DOHH2 (cell line): ENCODE data around the gene USP13.

ENCODE experiments used
- H3F3A ChIP-seq: fragments of 200-600 bp; sonication (generic), shearing (Covaris generic); 2 replicates; pipeline ENCODE4 v1.6.0; 2016; ENCODE audit warnings: antibody characterized with exemption, mild to moderate bottlenecking; ENCODE audit not compliant: control insufficient read depth, insufficient read depth
- H3K27ac ChIP-seq: fragments of 200-600 bp; sonication (generic); 2 replicates; pipeline ENCODE4 v1.5.1; 2014; ENCODE audit warnings: low read depth, mild to moderate bottlenecking, low read length, moderate library complexity
- H3K27me3 ChIP-seq: fragments of 200-600 bp; sonication (generic); 2 replicates; pipeline ENCODE4 v1.6.1; 2014; ENCODE audit warnings: mild to moderate bottlenecking, low read length, mixed read lengths; ENCODE audit not compliant: control insufficient read depth
- H3K36me3 ChIP-seq: fragments of 200-600 bp; sonication (generic); 2 replicates; pipeline ENCODE4 v1.6.1; 2014; ENCODE audit warnings: mild to moderate bottlenecking, low read length, moderate library complexity, mixed read lengths; ENCODE audit not compliant: control insufficient read depth
- H3K4me1 ChIP-seq: fragments of 200-600 bp; sonication (generic); 2 replicates; pipeline ENCODE4 v1.6.1; 2014; ENCODE audit warnings: mild to moderate bottlenecking, low read length, mixed read lengths; ENCODE audit not compliant: control insufficient read depth
- H3K4me2 ChIP-seq: fragments of 200-600 bp; sonication (generic); 2 replicates; pipeline ENCODE4 v1.6.0; 2014; ENCODE audit warnings: mild to moderate bottlenecking, low read length, moderate library complexity
- H3K4me3 ChIP-seq: fragments of 200-600 bp; sonication (generic); 2 replicates; pipeline ENCODE4 v1.5.1; 2014; ENCODE audit warnings: mild to moderate bottlenecking, low read length, mixed read lengths
- H3K79me2 ChIP-seq: fragments of 200-600 bp; sonication (generic); 2 replicates; pipeline ENCODE4 v1.6.1; 2014; ENCODE audit warnings: mild to moderate bottlenecking, low read length, mixed read lengths; ENCODE audit not compliant: control insufficient read depth
- H3K9me2 ChIP-seq: fragments of 200-600 bp; sonication (generic); replicated peaks from 2 replicates; pipeline ENCODE4 v1.6.1; 2014; ENCODE audit warnings: mild to moderate bottlenecking, low read length, mixed read lengths; ENCODE audit not compliant: control insufficient read depth
- H3K9me3 ChIP-seq: fragments of 200-600 bp; sonication (generic); 2 replicates; pipeline ENCODE4 v1.6.1; 2014; ENCODE audit warnings: antibody characterized with exemption, low read length, mixed read lengths; ENCODE audit not compliant: control insufficient read depth, insufficient read depth
- H4K20me1 ChIP-seq: fragments of 200-600 bp; sonication (generic); 2 replicates; pipeline ENCODE4 v1.6.0; 2014; ENCODE audit warnings: low read depth, mild to moderate bottlenecking, antibody characterized with exemption, low read length, moderate library complexity; ENCODE audit not compliant: control insufficient read depth, insufficient read depth
- EZH2phosphoT487 ChIP-seq: fragments of 200-600 bp; sonication (generic); IDR thresholded peaks from 2 replicates; pipeline ENCODE4 v1.6.1; 2017; ENCODE audit warnings: borderline replicate concordance, mild to moderate bottlenecking, antibody characterized with exemption, low read length, moderate library complexity, mixed read lengths
- TF ChIP-seq, protein P1 (sequence below): fragments of 200-600 bp; sonication (generic); IDR thresholded peaks from one replicate; pipeline ENCODE4 v1.5.1; 2014; ENCODE audit warnings: antibody characterized with exemption, mild to moderate bottlenecking, low read depth, low read length; ENCODE audit not compliant: poor library complexity, severe bottlenecking

USP13 gene

DNA sequence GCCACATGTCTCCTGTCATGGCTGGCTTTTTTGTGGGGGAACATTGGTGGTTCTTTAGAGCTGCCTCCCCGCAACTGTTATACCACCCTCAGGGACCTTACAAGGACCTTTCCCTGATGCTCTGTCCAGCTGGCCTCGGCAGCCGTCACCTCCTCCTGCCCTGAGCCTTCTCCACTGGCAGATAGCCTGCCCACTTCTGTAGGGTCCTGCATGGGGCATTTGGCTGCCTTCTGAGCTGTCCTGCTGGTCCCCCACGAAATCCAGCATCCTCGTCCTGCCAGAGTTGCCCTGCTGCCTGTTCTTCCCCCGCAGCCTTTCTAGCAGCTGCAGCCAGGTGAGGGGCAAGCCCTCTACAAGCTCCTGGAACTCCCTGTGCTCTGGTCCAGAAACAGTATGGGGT is 86.2 kb downstream of the USP13 start:
- H3K9me2 ChIP-seq, result no peaks in the 10 kb centered on the region
- no peaks in the 10 kb centered on the region for H3K27me3 ChIP-seq
- peaks cover 6% of the 10 kb centered on the region; the same call in 1 of the 2 replicates for H3K4me1 ChIP-seq
- TF ChIP-seq, protein P1, sequence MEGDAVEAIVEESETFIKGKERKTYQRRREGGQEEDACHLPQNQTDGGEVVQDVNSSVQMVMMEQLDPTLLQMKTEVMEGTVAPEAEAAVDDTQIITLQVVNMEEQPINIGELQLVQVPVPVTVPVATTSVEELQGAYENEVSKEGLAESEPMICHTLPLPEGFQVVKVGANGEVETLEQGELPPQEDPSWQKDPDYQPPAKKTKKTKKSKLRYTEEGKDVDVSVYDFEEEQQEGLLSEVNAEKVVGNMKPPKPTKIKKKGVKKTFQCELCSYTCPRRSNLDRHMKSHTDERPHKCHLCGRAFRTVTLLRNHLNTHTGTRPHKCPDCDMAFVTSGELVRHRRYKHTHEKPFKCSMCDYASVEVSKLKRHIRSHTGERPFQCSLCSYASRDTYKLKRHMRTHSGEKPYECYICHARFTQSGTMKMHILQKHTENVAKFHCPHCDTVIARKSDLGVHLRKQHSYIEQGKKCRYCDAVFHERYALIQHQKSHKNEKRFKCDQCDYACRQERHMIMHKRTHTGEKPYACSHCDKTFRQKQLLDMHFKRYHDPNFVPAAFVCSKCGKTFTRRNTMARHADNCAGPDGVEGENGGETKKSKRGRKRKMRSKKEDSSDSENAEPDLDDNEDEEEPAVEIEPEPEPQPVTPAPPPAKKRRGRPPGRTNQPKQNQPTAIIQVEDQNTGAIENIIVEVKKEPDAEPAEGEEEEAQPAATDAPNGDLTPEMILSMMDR, result no peak
- no peak for TF ChIP-seq EZH2phosphoT487
- no peaks in the 10 kb centered on the region for H3K79me2 ChIP-seq
- no peak overlapping the region for H3K27ac ChIP-seq
- H3K36me3 ChIP-seq, result peaks cover 50% of the 10 kb centered on the region
- no peak overlapping the region for H3K4me2 ChIP-seq
- H4K20me1 ChIP-seq, result peaks cover 4% of the 10 kb centered on the region; the same call in 1 of the 2 replicates
- no peaks in the 10 kb centered on the region for H3F3A ChIP-seq
- no peak overlapping the region for H3K4me3 ChIP-seq
- H3K9me3 ChIP-seq, result no peaks in the 10 kb centered on the region

DNA sequence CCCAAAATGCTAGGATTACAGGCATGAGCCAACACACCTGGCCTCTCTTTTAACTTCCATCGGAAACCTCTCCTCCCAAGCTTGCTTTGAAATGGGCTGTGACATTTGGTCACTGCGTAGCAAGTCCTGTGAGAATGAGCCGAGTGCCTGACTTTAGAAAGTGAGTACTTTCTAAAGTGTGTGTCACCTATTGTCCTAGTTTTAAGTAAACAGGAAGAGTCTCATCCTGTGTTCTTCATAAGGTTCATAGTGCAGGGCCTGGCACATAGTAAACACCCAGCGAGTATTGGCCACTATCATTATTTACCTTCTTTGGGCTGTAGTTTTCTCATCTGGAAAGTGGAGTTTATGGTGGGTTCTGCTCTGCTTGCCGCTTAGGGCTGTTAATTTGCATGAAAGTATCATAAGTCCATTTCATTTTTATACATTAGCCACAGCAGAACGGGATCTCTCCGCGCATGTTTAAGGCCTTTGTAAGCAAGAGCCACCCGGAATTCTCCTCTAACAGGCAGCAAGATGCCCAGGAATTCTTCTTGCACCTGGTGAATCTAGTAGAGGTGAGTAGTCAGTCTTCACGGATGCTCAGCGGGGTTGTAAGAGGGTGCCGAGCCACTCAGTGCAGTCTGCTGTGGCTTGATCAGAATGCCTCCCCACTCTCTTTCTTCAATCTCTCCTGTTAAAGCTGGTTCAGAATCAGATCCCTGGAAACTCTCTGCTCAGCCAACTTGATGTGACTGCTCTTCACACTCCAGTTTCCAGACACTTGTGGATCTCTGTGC is 87.2 kb downstream of the USP13 start:
- Histone ChIP-seq H3K4me3 (no peak overlapping the region), H4K20me1 (peaks cover under 1% of the 10 kb centered on the region; the same call in 1 of the 2 replicates), H3K4me2 (no peak overlapping the region), H3K9me2 (no peaks in the 10 kb centered on the region), H3K27me3 (no peaks in the 10 kb centered on the region), H3K9me3 (no peaks in the 10 kb centered on the region), H3K27ac (no peak overlapping the region), H3K36me3 (peaks cover 59% of the 10 kb centered on the region), H3K4me1 (no peaks in the 10 kb centered on the region), H3K79me2 (no peaks in the 10 kb centered on the region), H3F3A (no peaks in the 10 kb centered on the region)
- TF ChIP-seq, protein P1, result no peak
- TF ChIP-seq EZH2phosphoT487, result no peak

DNA sequence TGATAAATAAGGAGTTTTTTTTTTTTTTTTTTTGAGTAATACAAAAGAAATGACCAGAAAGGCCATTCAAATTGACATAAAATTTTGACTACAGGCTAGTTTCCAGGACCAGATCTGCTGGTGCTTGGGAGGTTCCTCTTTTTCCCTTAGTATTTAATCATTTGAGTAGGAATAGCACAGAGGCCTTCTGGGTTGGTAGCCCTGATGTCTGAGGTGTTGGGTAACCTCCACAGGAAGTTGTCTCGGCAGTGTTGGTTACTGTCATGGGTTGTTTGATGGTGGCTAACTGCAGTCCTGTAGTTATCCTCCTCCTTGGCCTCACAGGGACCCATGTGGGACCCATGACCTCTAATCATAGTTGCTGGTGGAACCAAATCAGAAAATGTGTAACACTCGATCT is 91.1 kb downstream of the USP13 start:
- no peaks in the 10 kb centered on the region for H4K20me1 ChIP-seq
- no peak overlapping the region for H3K4me2 ChIP-seq
- no peak for TF ChIP-seq EZH2phosphoT487
- H3K36me3 ChIP-seq, result peaks cover 50% of the 10 kb centered on the region
- H3K9me3 ChIP-seq, result no peaks in the 10 kb centered on the region
- H3K9me2 ChIP-seq, result no peaks in the 10 kb centered on the region
- H3F3A ChIP-seq, result no peaks in the 10 kb centered on the region
- no peak overlapping the region for H3K27ac ChIP-seq
- no peaks in the 10 kb centered on the region for H3K4me1 ChIP-seq
- H3K27me3 ChIP-seq, result no peaks in the 10 kb centered on the region
- no peak overlapping the region for H3K4me3 ChIP-seq
- H3K79me2 ChIP-seq, result no peaks in the 10 kb centered on the region

DNA sequence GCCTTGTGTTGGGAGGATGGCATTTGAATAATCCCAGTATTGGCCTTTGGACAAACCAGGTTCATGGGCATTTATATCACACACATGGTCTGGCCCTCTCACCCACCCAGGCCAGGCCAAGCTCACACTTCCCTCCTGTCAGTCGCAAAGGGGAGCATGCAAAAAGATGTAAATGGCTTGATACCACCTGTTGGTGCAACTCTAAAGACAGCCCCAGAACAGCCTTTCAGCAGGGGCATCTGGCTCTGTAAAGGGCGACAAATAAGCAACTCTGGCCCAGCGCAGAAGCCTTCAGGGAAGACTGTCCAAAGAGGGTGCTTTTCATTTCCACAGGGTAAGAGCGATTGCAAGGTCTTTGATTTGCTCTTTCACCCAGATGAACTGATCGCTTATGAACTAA is 91.8 kb downstream of the USP13 start:
- H3K4me2 ChIP-seq, result no peak overlapping the region
- no peaks in the 10 kb centered on the region for H3K4me1 ChIP-seq
- no peaks in the 10 kb centered on the region for H3K9me3 ChIP-seq
- no peak overlapping the region for H3K27ac ChIP-seq
- no peak for TF ChIP-seq EZH2phosphoT487
- TF ChIP-seq, protein P1, result no peak
- no peaks in the 10 kb centered on the region for H3K79me2 ChIP-seq
- H3K36me3 ChIP-seq, result peaks cover 49% of the 10 kb centered on the region
- H3K9me2 ChIP-seq, result no peaks in the 10 kb centered on the region
- no peaks in the 10 kb centered on the region for H4K20me1 ChIP-seq
- no peaks in the 10 kb centered on the region for H3F3A ChIP-seq
- H3K4me3 ChIP-seq, result no peak overlapping the region
- no peaks in the 10 kb centered on the region for H3K27me3 ChIP-seq
